A549 (cell line): ENCODE results near the gene SHFL. TPM values are rescaled to one million over a fixed set of nuclear protein-coding genes. Genes with fewer than 3 reads are reported as not detected.

Experiments
- ATAC-seq, 2 experiments: fragments of 200-7000 bp in 1 of 2; fragments of >200 bp in 1 of 2; cut with Nextera tagmentation in 1 of 2; cut with Tn5 transposase in 1 of 2; 3 replicates each; pipeline versions ENCODE4 v1.8.0 to v1.9.1; 2018 to 2020; ENCODE audit warnings: mild to moderate bottlenecking in 1 of 2, moderate library complexity in 1 of 2
- CTCF ChIA-PET: fragments of 300-600 bp; sonication (Branson Sonifier 250); formaldehyde crosslinking; extraction: SDS; loops from one replicate; lab custom pipeline; 2021; ENCODE audit warnings: antibody characterized with exemption, inconsistent platforms; lab: Yijun Ruan, JAX
- POLR2A ChIA-PET: fragments of 350-600 bp; formaldehyde crosslinking; extraction: SDS; loops from one replicate; lab custom pipeline; 2021; ENCODE audit warnings: antibody characterized with exemption, inconsistent platforms; lab: Yijun Ruan, JAX
- DNase-seq, 2 experiments: peaks; one replicate each; pipeline versions ENCODE4 v3.0.0 to v3.0.0-alpha.2; 2011 to 2016; ENCODE audit warnings: low read depth in 1 of 2, low spot score in 1 of 2
- FAIRE-seq: peaks from 2 replicates; lab custom pipeline; 2011; peaks lifted over from hg19 to GRCh38; lab: Jason Lieb, UNC
- H3K27ac ChIP-seq, 2 experiments: fragments of >200 bp; sonication (Bioruptor Twin); formaldehyde crosslinking; 3 replicates each; pipeline ENCODE4 v1.5.1; 2016 to 2017
- H3K4me1 ChIP-seq: fragments of >200 bp; sonication (Bioruptor Twin); formaldehyde crosslinking; 3 replicates; pipeline ENCODE4 v1.6.1; 2016
- H3K4me2 ChIP-seq: fragments of >200 bp; sonication (Bioruptor Twin); formaldehyde crosslinking; 3 replicates; pipeline ENCODE4 v1.6.1; 2016
- H3K4me3 ChIP-seq: fragments of >200 bp; sonication (Bioruptor Twin); formaldehyde crosslinking; 3 replicates; pipeline ENCODE4 v1.5.1; 2016
- H3K9me3 ChIP-seq: fragments of >200 bp; sonication (Bioruptor Twin); formaldehyde crosslinking; 3 replicates; pipeline ENCODE4 v1.6.1; 2016
- ATOH8 ChIP-seq: fragments of 250-450 bp; sonication (Bioruptor Pico); IDR thresholded peaks from 2 replicates; pipeline ENCODE4 v1.5.0; 2020; ENCODE audit warnings: low read depth, mild to moderate bottlenecking, moderate library complexity
- FOSB ChIP-seq: fragments of 250-450 bp; sonication (Bioruptor Pico); IDR thresholded peaks from 2 replicates; pipeline ENCODE4 v1.5.0; 2020; ENCODE audit warnings: mild to moderate bottlenecking, moderate library complexity
- FOXS1 ChIP-seq: fragments of 250-450 bp; sonication (Bioruptor Pico); IDR thresholded peaks from 2 replicates; pipeline ENCODE4 v1.5.0; 2020; ENCODE audit warnings: mild to moderate bottlenecking, moderate library complexity
- HOXB13 ChIP-seq: fragments of 250-450 bp; sonication (Bioruptor Pico); IDR thresholded peaks from 2 replicates; pipeline ENCODE4 v1.5.0; 2020; ENCODE audit warnings: low read depth, mild to moderate bottlenecking, moderate library complexity
- HOXB5 ChIP-seq: fragments of 250-450 bp; sonication (Bioruptor Pico); IDR thresholded peaks from 2 replicates; pipeline ENCODE4 v1.5.0; 2020; ENCODE audit warnings: mild to moderate bottlenecking, moderate library complexity
- JUNB ChIP-seq: fragments of >200 bp; sonication (Bioruptor Twin); formaldehyde crosslinking; IDR thresholded peaks from 2 replicates; pipeline ENCODE4 v1.6.1; 2016
- MAZ ChIP-seq: fragments of 150-350 bp; IDR thresholded peaks from 2 replicates; pipeline ENCODE4 v1.6.1; 2014; ENCODE audit warnings: antibody characterized with exemption, low read depth, low read length, borderline replicate concordance
- NFE2L2 ChIP-seq: fragments of 150-350 bp; conservative IDR thresholded peaks from 2 replicates; pipeline ENCODE4 v1.6.1; 2014; ENCODE audit warnings: low read length
- NPAS2 ChIP-seq: fragments of 250-450 bp; sonication (Bioruptor Pico); IDR thresholded peaks from 2 replicates; pipeline ENCODE4 v1.8.0; 2022; ENCODE audit warnings: mild to moderate bottlenecking, moderate library complexity, borderline replicate concordance
- RAD21 ChIP-seq, 2 experiments: fragments of >200 bp in 1 of 2; sonication (Bioruptor Twin) in 1 of 2; formaldehyde crosslinking in 1 of 2; IDR thresholded peaks in 1 of 2; conservative IDR thresholded peaks in 1 of 2; 2 replicates in 1 of 2; 3 replicates in 1 of 2; pipeline ENCODE4 v1.6.1; 2012 to 2018; ENCODE audit warnings: inconsistent platforms in 1 of 2
- RARB ChIP-seq: fragments of 250-450 bp; sonication (Bioruptor Pico); IDR thresholded peaks from 2 replicates; pipeline ENCODE4 v1.8.0; 2021; ENCODE audit warnings: mild to moderate bottlenecking, moderate library complexity
- TP53 ChIP-seq: fragments of 250-450 bp; sonication (Bioruptor Pico); IDR thresholded peaks from 2 replicates; pipeline ENCODE4 v1.5.0; 2021; ENCODE audit warnings: mild to moderate bottlenecking, moderate library complexity
- ZNF302 ChIP-seq: fragments of 250-450 bp; sonication (Bioruptor Pico); IDR thresholded peaks from 2 replicates; pipeline ENCODE4 v1.9.0; 2021; ENCODE audit warnings: inconsistent platforms, mild to moderate bottlenecking, moderate library complexity
- WGBS: methylation state at CpG from one replicate; pipeline ENCODE4 v1.1.6; 2017; ENCODE audit errors: missing lambda C conversion rate; 5-methylcytosine and 5-hydroxymethylcytosine counted together
- polyA plus RNA-seq, 4 experiments: library from polyadenylated mRNA; depleted of rRNA in 3 of 4; stranded (reverse); fragments of >200 nt; fragmentation: RNase III in 1 of 4; extraction: RNeasy Plus Mini Kit Qiagen cat#74134 plus additional on column Dnase treatment in 1 of 4; gene quantifications; 2 replicates in 3 of 4; 3 replicates in 1 of 4; pipeline ENCODE4 v1.2.3, GENCODE V29; 2011 to 2017
- TF ChIP-seq, protein P1 (sequence below): fragments of 200-600 bp; sonication (generic); IDR thresholded peaks from 2 replicates; pipeline ENCODE4 v1.6.1; 2016; ENCODE audit warnings: antibody characterized with exemption, mild to moderate bottlenecking, moderate library complexity
- TF ChIP-seq, protein P2 (sequence below): fragments of 450-650 bp; IDR thresholded peaks from 2 replicates; pipeline ENCODE4 v1.6.1; 2014; ENCODE audit warnings: antibody characterized with exemption

Gene SHFL
- polyA plus RNA-seq, 2 of the 4 experiments (the other 2 are of a cell fraction): 10.1 to 12.5 TPM

DNA sequence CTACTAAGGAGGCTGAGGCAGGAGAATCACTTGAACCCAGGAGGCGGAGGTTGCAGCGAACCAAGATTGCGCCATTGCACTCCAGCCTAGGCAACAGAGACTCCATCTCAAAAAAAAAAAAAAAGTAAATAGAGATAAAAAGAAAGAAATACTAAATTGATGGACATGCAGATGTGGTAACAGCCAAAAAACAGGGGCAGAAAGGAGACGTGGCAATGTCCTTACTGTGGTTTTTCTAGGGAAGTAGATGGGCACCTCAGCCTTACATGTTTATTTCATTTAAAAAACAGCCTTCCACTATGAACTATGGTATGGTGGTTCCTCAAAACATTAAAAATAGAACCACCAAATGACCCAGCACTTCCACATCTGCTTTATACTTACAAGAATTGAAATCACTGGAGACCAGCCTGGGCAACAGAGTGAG lies 40.1 kb downstream of the SHFL start:
- 95% methylated on average over 4 of the region's 4 CpGs for WGBS
- Histone ChIP-seq H3K4me1 (no peaks in the 10 kb centered on the region), H3K4me3 (no peak overlapping the region), H3K27ac (no peak overlapping the region), H3K9me3 (no peaks in the 10 kb centered on the region), H3K4me2 (no peak overlapping the region)
- DNase-seq (no peak), ATAC-seq (no peak), FAIRE-seq (no peak)
- CTCF ChIA-PET: interaction anchor here (0.6 to 1.5 kb wide), 3 partner anchors 11 to 127 kb away, joined by 3 to 5 read pairs (median 3); no protein-coding TSS in a partner anchor
- POLR2A ChIA-PET: no interaction called here
- TF ChIP-seq, protein P1, sequence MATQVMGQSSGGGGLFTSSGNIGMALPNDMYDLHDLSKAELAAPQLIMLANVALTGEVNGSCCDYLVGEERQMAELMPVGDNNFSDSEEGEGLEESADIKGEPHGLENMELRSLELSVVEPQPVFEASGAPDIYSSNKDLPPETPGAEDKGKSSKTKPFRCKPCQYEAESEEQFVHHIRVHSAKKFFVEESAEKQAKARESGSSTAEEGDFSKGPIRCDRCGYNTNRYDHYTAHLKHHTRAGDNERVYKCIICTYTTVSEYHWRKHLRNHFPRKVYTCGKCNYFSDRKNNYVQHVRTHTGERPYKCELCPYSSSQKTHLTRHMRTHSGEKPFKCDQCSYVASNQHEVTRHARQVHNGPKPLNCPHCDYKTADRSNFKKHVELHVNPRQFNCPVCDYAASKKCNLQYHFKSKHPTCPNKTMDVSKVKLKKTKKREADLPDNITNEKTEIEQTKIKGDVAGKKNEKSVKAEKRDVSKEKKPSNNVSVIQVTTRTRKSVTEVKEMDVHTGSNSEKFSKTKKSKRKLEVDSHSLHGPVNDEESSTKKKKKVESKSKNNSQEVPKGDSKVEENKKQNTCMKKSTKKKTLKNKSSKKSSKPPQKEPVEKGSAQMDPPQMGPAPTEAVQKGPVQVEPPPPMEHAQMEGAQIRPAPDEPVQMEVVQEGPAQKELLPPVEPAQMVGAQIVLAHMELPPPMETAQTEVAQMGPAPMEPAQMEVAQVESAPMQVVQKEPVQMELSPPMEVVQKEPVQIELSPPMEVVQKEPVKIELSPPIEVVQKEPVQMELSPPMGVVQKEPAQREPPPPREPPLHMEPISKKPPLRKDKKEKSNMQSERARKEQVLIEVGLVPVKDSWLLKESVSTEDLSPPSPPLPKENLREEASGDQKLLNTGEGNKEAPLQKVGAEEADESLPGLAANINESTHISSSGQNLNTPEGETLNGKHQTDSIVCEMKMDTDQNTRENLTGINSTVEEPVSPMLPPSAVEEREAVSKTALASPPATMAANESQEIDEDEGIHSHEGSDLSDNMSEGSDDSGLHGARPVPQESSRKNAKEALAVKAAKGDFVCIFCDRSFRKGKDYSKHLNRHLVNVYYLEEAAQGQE: no peak
- TF ChIP-seq TP53 (CRISPR knock-in tag) (no peak), HOXB5 (CRISPR knock-in tag) (no peak), FOXS1 (CRISPR knock-in tag) (no peak), RARB (CRISPR knock-in tag) (no peak), ATOH8 (no peak), RAD21 (conservative IDR thresholded peaks at IDR 0.05 in 1 of 2, IDR thresholded peaks at IDR 0.05 in 1 of 2) (no peak), HOXB13 (no peak), JUNB (no peak), NPAS2 (CRISPR knock-in tag) (no peak), ZNF302 (CRISPR knock-in tag) (no peak)

GRCh38 chr19:10132905-10133304 lies 46.8 kb downstream of the SHFL start:
- WGBS: 83% methylated on average over 6 of the region's 7 CpGs
- H3K4me3 ChIP-seq: no peak overlapping the region
- no peak for FAIRE-seq
- TF ChIP-seq NFE2L2: no peak
- TF ChIP-seq, all 56 proteins: peak for 0
- Histone ChIP-seq H3K4me2 (no peak overlapping the region), H3K4me1 (peaks cover 6% of the 10 kb centered on the region; the same call in 2 of the 3 replicates), H3K9me3 (no peaks in the 10 kb centered on the region), H3K27ac (no peak overlapping the region)
- CTCF ChIA-PET: interaction anchor here (0.9 to 1.1 kb wide), 2 partner anchors 13 to 14 kb away, joined by 3 to 4 read pairs; no protein-coding TSS in a partner anchor
- POLR2A ChIA-PET: no interaction called here
- ATAC-seq (no peak), DNase-seq (no peak)

DNA sequence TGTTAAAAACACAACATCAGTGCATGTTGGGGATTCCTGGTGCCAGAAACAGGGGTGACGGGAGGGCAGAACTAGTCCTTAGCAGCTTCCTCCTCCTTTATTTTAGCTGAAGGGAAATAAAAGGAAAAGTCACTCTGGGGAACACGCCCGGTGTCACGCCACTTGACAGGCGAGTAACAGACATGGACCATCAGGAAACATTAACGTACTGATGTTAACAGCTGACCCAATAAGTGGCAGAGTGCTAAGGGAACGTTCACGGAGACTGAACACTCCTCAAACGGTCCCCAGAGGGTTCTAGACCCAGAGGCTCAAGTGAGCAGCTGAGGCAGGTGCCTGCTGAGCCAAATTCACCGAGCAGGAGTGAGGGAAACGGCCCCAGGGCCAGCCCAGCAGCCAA lies 47.5 kb downstream of the SHFL start:
- CTCF ChIA-PET: interaction anchor here (1.1 kb wide), 1 partner anchor 15 kb away, joined by 3 read pairs; no protein-coding TSS in a partner anchor
- FAIRE-seq: no peak
- WGBS: 92% methylated on average over 11 of the region's 11 CpGs

More for the DNA sequence above, 47.5 kb downstream of the SHFL start:
- Histone ChIP-seq H3K4me3 (no peak overlapping the region), H3K27ac (no peak overlapping the region), H3K9me3 (no peaks in the 10 kb centered on the region), H3K4me2 (no peak overlapping the region), H3K4me1 (peaks cover 6% of the 10 kb centered on the region; the same call in 2 of the 3 replicates)
- POLR2A ChIA-PET: no interaction called here
- TF ChIP-seq, protein P2, sequence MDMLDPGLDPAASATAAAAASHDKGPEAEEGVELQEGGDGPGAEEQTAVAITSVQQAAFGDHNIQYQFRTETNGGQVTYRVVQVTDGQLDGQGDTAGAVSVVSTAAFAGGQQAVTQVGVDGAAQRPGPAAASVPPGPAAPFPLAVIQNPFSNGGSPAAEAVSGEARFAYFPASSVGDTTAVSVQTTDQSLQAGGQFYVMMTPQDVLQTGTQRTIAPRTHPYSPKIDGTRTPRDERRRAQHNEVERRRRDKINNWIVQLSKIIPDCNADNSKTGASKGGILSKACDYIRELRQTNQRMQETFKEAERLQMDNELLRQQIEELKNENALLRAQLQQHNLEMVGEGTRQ: no peak
- no peak for TF ChIP-seq MAZ
- TF ChIP-seq FOSB (CRISPR knock-in tag): no peak
- DNase-seq: no peak
- ATAC-seq: no peak
